ENCODE results near the gene GRIK1.

GRCh38 chr21:29487154-29487553 is 452.6 kb downstream of the GRIK1 start:
- no peak for TF ChIP-seq CTCF (IDR thresholded peaks at IDR 0.05)
- no peak for TF ChIP-seq POLR2A (IDR thresholded peaks at IDR 0.05)

Data from Peyer's patch (tissue), 4 donors.